HL-60 (cell line): ENCODE measurements around the gene SPINK14.

ENCODE experiments used
- DNase-seq, 2 experiments: peaks; one replicate each; pipeline ENCODE4 v3.0.0-alpha.2; 2010 to 2020; ENCODE audit warnings: low read depth in 1 of 2, low spot score in 1 of 2
- H3K27ac ChIP-seq: fragments of 250-450 bp; sonication (Bioruptor Pico); replicated peaks from 2 replicates; pipeline ENCODE4 v1.5.1; 2020; ENCODE audit warnings: mild to moderate bottlenecking, moderate library complexity
- H3K27me3 ChIP-seq: fragments of 250-450 bp; sonication (Bioruptor Pico); 2 replicates; pipeline ENCODE4 v1.5.1; 2021; ENCODE audit warnings: mild to moderate bottlenecking, moderate library complexity; ENCODE audit not compliant: insufficient read depth, poor library complexity, severe bottlenecking
- H3K4me3 ChIP-seq: replicated peaks from 2 replicates; pipeline ENCODE4 v1.5.1; 2011; ENCODE audit warnings: mild to moderate bottlenecking, control low read depth, low read length; ENCODE audit not compliant: insufficient read depth
- GABPA ChIP-seq: IDR thresholded peaks from 2 replicates; pipeline ENCODE4 v1.6.1; 2012; ENCODE audit warnings: low read depth
- POLR2AphosphoS5 ChIP-seq: IDR thresholded peaks from 2 replicates; pipeline ENCODE4 v1.6.1; 2012; ENCODE audit warnings: low read depth
- SPI1 ChIP-seq: IDR thresholded peaks from 2 replicates; pipeline ENCODE4 v1.6.1; 2012; ENCODE audit warnings: low read depth, mild to moderate bottlenecking, borderline replicate concordance
- TF ChIP-seq, protein P1 (sequence below): IDR thresholded peaks from one replicate; pipeline ENCODE4 v1.5.1; 2011; ENCODE audit warnings: low read length, control low read depth, inconsistent platforms; ENCODE audit not compliant: insufficient read depth
- TF ChIP-seq, protein P2 (sequence below): IDR thresholded peaks from 2 replicates; pipeline ENCODE4 v1.6.1; 2012; ENCODE audit warnings: low read depth; ENCODE audit not compliant: insufficient replicate concordance

Gene SPINK14

DNA sequence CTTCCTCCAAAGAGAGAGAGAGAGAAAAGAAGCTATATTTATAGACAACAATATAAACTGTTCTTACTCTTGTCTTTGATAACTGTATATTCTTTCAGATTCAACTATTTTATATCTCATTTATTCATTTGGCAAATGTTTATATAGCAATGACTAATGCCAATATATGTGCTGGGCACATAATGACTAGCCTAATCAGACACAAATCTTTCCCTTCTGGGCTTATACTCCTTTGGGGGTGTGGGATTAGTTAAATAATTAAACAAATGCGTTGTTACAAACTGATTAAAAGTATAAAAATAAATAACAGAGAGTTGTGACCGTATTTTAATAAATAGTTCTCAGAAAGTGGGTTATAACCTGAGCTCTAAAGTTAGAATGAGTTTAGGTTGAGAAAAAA is 4.0 kb downstream of the SPINK14 start:
- Histone ChIP-seq H3K27ac (no peak overlapping the region), H3K4me3 (no peak overlapping the region), H3K27me3 (no peaks in the 10 kb centered on the region)
- DNase-seq = no peak
- TF ChIP-seq SPI1 (no peak), POLR2AphosphoS5 (no peak), GABPA (no peak)
- TF ChIP-seq, protein P1, sequence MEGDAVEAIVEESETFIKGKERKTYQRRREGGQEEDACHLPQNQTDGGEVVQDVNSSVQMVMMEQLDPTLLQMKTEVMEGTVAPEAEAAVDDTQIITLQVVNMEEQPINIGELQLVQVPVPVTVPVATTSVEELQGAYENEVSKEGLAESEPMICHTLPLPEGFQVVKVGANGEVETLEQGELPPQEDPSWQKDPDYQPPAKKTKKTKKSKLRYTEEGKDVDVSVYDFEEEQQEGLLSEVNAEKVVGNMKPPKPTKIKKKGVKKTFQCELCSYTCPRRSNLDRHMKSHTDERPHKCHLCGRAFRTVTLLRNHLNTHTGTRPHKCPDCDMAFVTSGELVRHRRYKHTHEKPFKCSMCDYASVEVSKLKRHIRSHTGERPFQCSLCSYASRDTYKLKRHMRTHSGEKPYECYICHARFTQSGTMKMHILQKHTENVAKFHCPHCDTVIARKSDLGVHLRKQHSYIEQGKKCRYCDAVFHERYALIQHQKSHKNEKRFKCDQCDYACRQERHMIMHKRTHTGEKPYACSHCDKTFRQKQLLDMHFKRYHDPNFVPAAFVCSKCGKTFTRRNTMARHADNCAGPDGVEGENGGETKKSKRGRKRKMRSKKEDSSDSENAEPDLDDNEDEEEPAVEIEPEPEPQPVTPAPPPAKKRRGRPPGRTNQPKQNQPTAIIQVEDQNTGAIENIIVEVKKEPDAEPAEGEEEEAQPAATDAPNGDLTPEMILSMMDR = no peak
- TF ChIP-seq, protein P2, sequence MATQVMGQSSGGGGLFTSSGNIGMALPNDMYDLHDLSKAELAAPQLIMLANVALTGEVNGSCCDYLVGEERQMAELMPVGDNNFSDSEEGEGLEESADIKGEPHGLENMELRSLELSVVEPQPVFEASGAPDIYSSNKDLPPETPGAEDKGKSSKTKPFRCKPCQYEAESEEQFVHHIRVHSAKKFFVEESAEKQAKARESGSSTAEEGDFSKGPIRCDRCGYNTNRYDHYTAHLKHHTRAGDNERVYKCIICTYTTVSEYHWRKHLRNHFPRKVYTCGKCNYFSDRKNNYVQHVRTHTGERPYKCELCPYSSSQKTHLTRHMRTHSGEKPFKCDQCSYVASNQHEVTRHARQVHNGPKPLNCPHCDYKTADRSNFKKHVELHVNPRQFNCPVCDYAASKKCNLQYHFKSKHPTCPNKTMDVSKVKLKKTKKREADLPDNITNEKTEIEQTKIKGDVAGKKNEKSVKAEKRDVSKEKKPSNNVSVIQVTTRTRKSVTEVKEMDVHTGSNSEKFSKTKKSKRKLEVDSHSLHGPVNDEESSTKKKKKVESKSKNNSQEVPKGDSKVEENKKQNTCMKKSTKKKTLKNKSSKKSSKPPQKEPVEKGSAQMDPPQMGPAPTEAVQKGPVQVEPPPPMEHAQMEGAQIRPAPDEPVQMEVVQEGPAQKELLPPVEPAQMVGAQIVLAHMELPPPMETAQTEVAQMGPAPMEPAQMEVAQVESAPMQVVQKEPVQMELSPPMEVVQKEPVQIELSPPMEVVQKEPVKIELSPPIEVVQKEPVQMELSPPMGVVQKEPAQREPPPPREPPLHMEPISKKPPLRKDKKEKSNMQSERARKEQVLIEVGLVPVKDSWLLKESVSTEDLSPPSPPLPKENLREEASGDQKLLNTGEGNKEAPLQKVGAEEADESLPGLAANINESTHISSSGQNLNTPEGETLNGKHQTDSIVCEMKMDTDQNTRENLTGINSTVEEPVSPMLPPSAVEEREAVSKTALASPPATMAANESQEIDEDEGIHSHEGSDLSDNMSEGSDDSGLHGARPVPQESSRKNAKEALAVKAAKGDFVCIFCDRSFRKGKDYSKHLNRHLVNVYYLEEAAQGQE = no peak

DNA sequence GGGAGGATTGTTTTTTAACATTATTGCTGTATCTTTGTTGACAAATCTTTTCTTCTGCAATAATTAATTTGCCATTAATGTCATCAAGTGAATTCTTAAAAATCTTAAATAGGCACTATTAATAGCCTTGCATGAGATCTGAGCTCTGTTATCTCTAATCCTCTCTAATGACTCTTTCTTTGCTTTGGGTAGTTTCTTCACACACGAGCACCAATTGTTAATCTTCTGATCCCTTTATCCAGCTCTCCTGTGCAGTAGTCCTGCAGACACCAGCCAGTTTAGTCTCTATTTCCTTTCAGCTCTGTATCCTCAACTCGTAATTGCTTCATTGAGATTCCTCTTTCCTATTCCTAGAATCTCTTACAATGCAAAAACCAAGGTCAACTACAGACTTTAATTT is 8.1 kb downstream of the SPINK14 start:
- Histone ChIP-seq H3K27ac (no peak overlapping the region), H3K4me3 (no peak overlapping the region), H3K27me3 (no peaks in the 10 kb centered on the region)
- no peak for TF ChIP-seq GABPA
- TF ChIP-seq SPI1 = no peak
- TF ChIP-seq, protein P2 = no peak
- TF ChIP-seq, protein P1 = no peak
- TF ChIP-seq POLR2AphosphoS5 = no peak
- no peak for DNase-seq

DNA sequence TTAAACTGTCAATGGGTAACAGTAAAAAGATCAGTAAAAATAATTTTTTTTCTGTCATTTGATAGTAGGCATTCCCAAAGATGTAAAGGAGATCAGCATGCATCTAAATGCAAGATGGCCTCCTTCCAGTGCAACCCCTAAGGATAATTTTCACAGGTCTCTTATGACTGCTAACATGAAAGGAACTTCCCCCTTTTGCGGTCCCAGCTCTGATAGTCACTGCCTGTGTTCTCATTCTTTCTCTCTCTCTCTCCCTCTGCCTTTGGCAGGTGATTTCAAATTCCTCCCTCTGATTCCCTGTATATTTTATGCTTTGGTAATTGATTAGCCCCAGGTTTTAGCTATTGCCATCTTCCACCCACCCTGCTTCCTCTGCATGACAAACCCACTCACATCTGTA is 8.9 kb downstream of the SPINK14 start:
- no peak overlapping the region for H3K27ac ChIP-seq
- TF ChIP-seq SPI1 = no peak
- TF ChIP-seq, protein P1 = no peak
- TF ChIP-seq, protein P2 = no peak
- peak in 1 of 2 experiments; percentile 1 for DNase-seq
- H3K4me3 ChIP-seq = no peak overlapping the region
- no peaks in the 10 kb centered on the region for H3K27me3 ChIP-seq
